Measurements from ENCODE around the gene TEDC1.

Gene TEDC1

GRCh38 chr14:105492971-105493871, 2.2 kb downstream of the TEDC1 start:
- WGBS (ENCODE audit: extremely low coverage, insufficient coverage, low lambda C conversion rate), result no CpG with 5 or more reads among the region's 20 CpGs
- DNase-seq, result no peak
- no peak overlapping the region for H2BK120ac ChIP-seq (ENCODE audit: low read depth, low read length)

GRCh38 chr14:105493921-105494605, 3.0 kb downstream of the TEDC1 start:
- Histone ChIP-seq H2BK120ac (ENCODE audit: low read depth, low read length) (no peak overlapping the region), H4K8ac (ENCODE audit: low read depth, low read length) (no peak overlapping the region), H3K18ac (ENCODE audit: low read length) (no peak overlapping the region), H4K5ac (ENCODE audit: low read length) (no peak overlapping the region), H3K4me3 (ENCODE audit: low read length) (no peak overlapping the region), H3K27ac (ENCODE audit: low read depth, low read length) (no peak overlapping the region), H3K4ac (ENCODE audit: low read depth, low read length) (no peak overlapping the region), H2BK15ac (replicated peaks; ENCODE audit: low read depth) (no peak overlapping the region), H3K79me1 (ENCODE audit: low read length) (no peaks in the 10 kb centered on the region), H2AK5ac (ENCODE audit: low read length) (no peak overlapping the region), H3K27me3 (ENCODE audit: insufficient read depth, low read length, poor library complexity) (no peaks in the 10 kb centered on the region), H3K4me1 (ENCODE audit: control insufficient read depth, low read depth, low read length) (no peaks in the 10 kb centered on the region), H2BK5ac (ENCODE audit: low read length) (no peak overlapping the region), H3K36me3 (ENCODE audit: control insufficient read depth, insufficient read depth, low read length) (no peaks in the 10 kb centered on the region), H3K23ac (ENCODE audit: low read length) (no peak overlapping the region), H3K9ac (ENCODE audit: low read length) (no peak overlapping the region), H3K4me2 (ENCODE audit: low read length) (no peak overlapping the region), H3K79me2 (ENCODE audit: control insufficient read depth, insufficient read depth, low read length) (no peaks in the 10 kb centered on the region), H3K56ac (ENCODE audit: low read length) (no peak overlapping the region)
- DNase-seq, result no peak
- WGBS (ENCODE audit: extremely low coverage, insufficient coverage, low lambda C conversion rate), result no CpG with 5 or more reads among the region's 16 CpGs

More at GRCh38 chr14:105492971-105493871, 2.2 kb downstream of the TEDC1 start:
- no peak overlapping the region for H3K18ac ChIP-seq (ENCODE audit: low read length)
- H3K23ac ChIP-seq (ENCODE audit: low read length), result no peak overlapping the region
- H3K4me2 ChIP-seq (ENCODE audit: low read length), result no peak overlapping the region
- no peaks in the 10 kb centered on the region for H3K79me2 ChIP-seq (ENCODE audit: control insufficient read depth, insufficient read depth, low read length)
- no peaks in the 10 kb centered on the region for H3K27me3 ChIP-seq (ENCODE audit: insufficient read depth, low read length, poor library complexity)
- H4K5ac ChIP-seq (ENCODE audit: low read length), result no peak overlapping the region
- no peak overlapping the region for H2AK5ac ChIP-seq (ENCODE audit: low read length)
- no peak overlapping the region for H3K4me3 ChIP-seq (ENCODE audit: low read length)
- H3K9ac ChIP-seq (ENCODE audit: low read length), result no peak overlapping the region
- no peaks in the 10 kb centered on the region for H3K4me1 ChIP-seq (ENCODE audit: control insufficient read depth, low read depth, low read length)
- no peak overlapping the region for H3K56ac ChIP-seq (ENCODE audit: low read length)
- H4K8ac ChIP-seq (ENCODE audit: low read depth, low read length), result no peak overlapping the region
- no peak overlapping the region for H3K4ac ChIP-seq (ENCODE audit: low read depth, low read length)
- H2BK5ac ChIP-seq (ENCODE audit: low read length), result no peak overlapping the region
- no peak overlapping the region for H2BK15ac ChIP-seq (replicated peaks; ENCODE audit: low read depth)
- no peaks in the 10 kb centered on the region for H3K36me3 ChIP-seq (ENCODE audit: control insufficient read depth, insufficient read depth, low read length)
- H3K79me1 ChIP-seq (ENCODE audit: low read length), result no peaks in the 10 kb centered on the region
- no peak overlapping the region for H3K27ac ChIP-seq (ENCODE audit: low read depth, low read length)

DNA sequence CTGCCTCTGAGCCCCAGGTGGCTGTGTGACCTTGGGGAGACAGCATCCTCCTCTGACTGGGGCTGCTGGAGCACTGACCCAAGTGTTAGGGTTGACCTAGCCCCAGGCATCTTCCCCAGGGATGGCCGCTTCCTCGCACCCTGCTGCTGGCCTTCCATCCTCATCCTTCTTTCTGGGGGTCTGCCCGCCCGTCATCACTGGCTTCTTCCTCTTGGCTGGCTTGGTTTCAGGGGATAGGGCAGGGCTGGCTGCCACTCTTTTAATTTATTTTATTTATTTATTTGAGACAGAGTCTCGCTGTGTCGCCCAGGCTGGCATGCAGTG, 3.5 kb downstream of the TEDC1 start:
- H3K4me2 ChIP-seq (ENCODE audit: low read length), result no peak overlapping the region
- no peak overlapping the region for H3K27ac ChIP-seq (ENCODE audit: low read depth, low read length)
- H3K23ac ChIP-seq (ENCODE audit: low read length), result no peak overlapping the region
- no CpG with 5 or more reads among the region's 6 CpGs for WGBS (ENCODE audit: extremely low coverage, insufficient coverage, low lambda C conversion rate)
- no peaks in the 10 kb centered on the region for H3K79me1 ChIP-seq (ENCODE audit: low read length)
- no peak overlapping the region for H2BK15ac ChIP-seq (replicated peaks; ENCODE audit: low read depth)
- H3K56ac ChIP-seq (ENCODE audit: low read length), result no peak overlapping the region
- no peaks in the 10 kb centered on the region for H3K79me2 ChIP-seq (ENCODE audit: control insufficient read depth, insufficient read depth, low read length)
- no peaks in the 10 kb centered on the region for H3K36me3 ChIP-seq (ENCODE audit: control insufficient read depth, insufficient read depth, low read length)
- no peaks in the 10 kb centered on the region for H3K27me3 ChIP-seq (ENCODE audit: insufficient read depth, low read length, poor library complexity)
- no peak overlapping the region for H2AK5ac ChIP-seq (ENCODE audit: low read length)
- H3K4me1 ChIP-seq (ENCODE audit: control insufficient read depth, low read depth, low read length), result no peaks in the 10 kb centered on the region
- H3K18ac ChIP-seq (ENCODE audit: low read length), result no peak overlapping the region
- H3K4ac ChIP-seq (ENCODE audit: low read depth, low read length), result no peak overlapping the region
- no peak overlapping the region for H2BK5ac ChIP-seq (ENCODE audit: low read length)
- H4K5ac ChIP-seq (ENCODE audit: low read length), result no peak overlapping the region
- DNase-seq, result no peak
- no peak overlapping the region for H4K8ac ChIP-seq (ENCODE audit: low read depth, low read length)
- H2BK120ac ChIP-seq (ENCODE audit: low read depth, low read length), result no peak overlapping the region
- no peak overlapping the region for H3K4me3 ChIP-seq (ENCODE audit: low read length)
- H3K9ac ChIP-seq (ENCODE audit: low read length), result no peak overlapping the region

GRCh38 chr14:105495101-105495989, 4.3 kb downstream of the TEDC1 start:
- Histone ChIP-seq H3K4me3 (ENCODE audit: low read length) (no peak overlapping the region), H3K18ac (ENCODE audit: low read length) (no peak overlapping the region), H3K4me1 (ENCODE audit: control insufficient read depth, low read depth, low read length) (no peaks in the 10 kb centered on the region), H3K79me2 (ENCODE audit: control insufficient read depth, insufficient read depth, low read length) (no peaks in the 10 kb centered on the region), H3K9ac (ENCODE audit: low read length) (no peak overlapping the region), H3K27ac (ENCODE audit: low read depth, low read length) (no peak overlapping the region), H2BK15ac (replicated peaks; ENCODE audit: low read depth) (no peak overlapping the region), H3K23ac (ENCODE audit: low read length) (no peak overlapping the region), H3K56ac (ENCODE audit: low read length) (no peak overlapping the region), H2BK120ac (ENCODE audit: low read depth, low read length) (no peak overlapping the region), H4K8ac (ENCODE audit: low read depth, low read length) (no peak overlapping the region), H4K5ac (ENCODE audit: low read length) (no peak overlapping the region), H2BK5ac (ENCODE audit: low read length) (no peak overlapping the region), H2AK5ac (ENCODE audit: low read length) (no peak overlapping the region), H3K4ac (ENCODE audit: low read depth, low read length) (no peak overlapping the region), H3K27me3 (ENCODE audit: insufficient read depth, low read length, poor library complexity) (no peaks in the 10 kb centered on the region), H3K4me2 (ENCODE audit: low read length) (no peak overlapping the region), H3K79me1 (ENCODE audit: low read length) (no peaks in the 10 kb centered on the region), H3K36me3 (ENCODE audit: control insufficient read depth, insufficient read depth, low read length) (no peaks in the 10 kb centered on the region)
- DNase-seq, result no peak
- no CpG with 5 or more reads among the region's 18 CpGs for WGBS (ENCODE audit: extremely low coverage, insufficient coverage, low lambda C conversion rate)

DNA sequence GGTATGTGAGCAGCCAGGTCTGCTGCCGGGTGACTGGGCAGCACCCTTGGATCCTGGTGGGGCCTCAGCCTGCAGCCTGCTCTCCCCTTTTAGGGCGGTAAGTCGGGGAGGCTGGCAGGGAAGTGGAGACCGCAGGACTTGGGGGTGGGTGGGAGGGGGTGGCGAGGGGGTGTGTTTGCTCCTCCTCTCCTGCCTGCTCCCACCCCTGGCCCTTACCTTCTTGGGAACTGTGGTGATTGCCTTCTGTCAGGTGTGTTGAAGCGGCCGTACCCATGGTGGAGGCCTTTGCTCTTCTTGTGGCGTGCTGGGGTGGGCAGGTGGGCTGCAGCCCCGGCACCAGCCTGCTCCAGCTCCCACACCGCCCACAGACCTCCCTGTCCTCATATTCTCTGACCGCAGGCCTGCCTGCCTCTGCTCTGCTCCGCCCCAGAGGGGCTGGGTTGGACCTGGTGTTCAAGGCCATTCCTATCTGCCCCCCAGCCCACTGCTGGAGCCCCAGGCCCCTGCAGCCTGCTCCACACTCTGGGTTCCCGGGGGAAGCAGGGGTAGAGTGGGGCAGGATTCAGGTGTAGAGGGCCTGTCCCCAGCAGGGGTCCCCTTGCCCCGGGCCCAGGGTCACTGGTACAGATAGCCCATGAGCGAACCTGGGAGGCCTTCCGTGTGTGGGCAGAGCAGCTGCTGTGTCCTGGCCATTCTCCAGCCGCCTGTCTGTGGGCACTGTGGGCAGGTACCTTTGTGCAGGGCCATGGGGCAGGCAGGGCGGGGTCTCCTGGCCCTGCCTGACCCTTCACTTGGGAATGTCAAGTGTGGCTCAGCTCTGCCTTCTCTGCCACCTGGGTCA, 5.2 kb downstream of the TEDC1 start:
- Histone ChIP-seq H3K4ac (ENCODE audit: low read depth, low read length) (no peak overlapping the region), H3K79me1 (ENCODE audit: low read length) (no peaks in the 10 kb centered on the region), H3K36me3 (ENCODE audit: control insufficient read depth, insufficient read depth, low read length) (no peaks in the 10 kb centered on the region), H3K23ac (ENCODE audit: low read length) (no peak overlapping the region), H2BK120ac (ENCODE audit: low read depth, low read length) (no peak overlapping the region), H4K8ac (ENCODE audit: low read depth, low read length) (no peak overlapping the region), H3K27me3 (ENCODE audit: insufficient read depth, low read length, poor library complexity) (no peaks in the 10 kb centered on the region), H3K4me2 (ENCODE audit: low read length) (no peak overlapping the region), H4K5ac (ENCODE audit: low read length) (no peak overlapping the region), H3K4me1 (ENCODE audit: control insufficient read depth, low read depth, low read length) (no peaks in the 10 kb centered on the region), H3K56ac (ENCODE audit: low read length) (no peak overlapping the region), H3K4me3 (ENCODE audit: low read length) (no peak overlapping the region), H3K79me2 (ENCODE audit: control insufficient read depth, insufficient read depth, low read length) (no peaks in the 10 kb centered on the region), H3K27ac (ENCODE audit: low read depth, low read length) (no peak overlapping the region), H2BK15ac (replicated peaks; ENCODE audit: low read depth) (no peak overlapping the region), H2AK5ac (ENCODE audit: low read length) (no peak overlapping the region), H3K9ac (ENCODE audit: low read length) (no peak overlapping the region), H3K18ac (ENCODE audit: low read length) (no peak overlapping the region), H2BK5ac (ENCODE audit: low read length) (no peak overlapping the region)
- WGBS (ENCODE audit: extremely low coverage, insufficient coverage, low lambda C conversion rate), result no CpG with 5 or more reads among the region's 18 CpGs
- DNase-seq, result no peak

Data from mesendoderm (in vitro differentiated cells).